ENCODE results near the gene CPLANE1.
"Not testable (repeated sequence)": the region's sequence is repeated elsewhere in the genome, so short reads cannot be mapped to it uniquely, and the experiment has no call there.

DNA sequence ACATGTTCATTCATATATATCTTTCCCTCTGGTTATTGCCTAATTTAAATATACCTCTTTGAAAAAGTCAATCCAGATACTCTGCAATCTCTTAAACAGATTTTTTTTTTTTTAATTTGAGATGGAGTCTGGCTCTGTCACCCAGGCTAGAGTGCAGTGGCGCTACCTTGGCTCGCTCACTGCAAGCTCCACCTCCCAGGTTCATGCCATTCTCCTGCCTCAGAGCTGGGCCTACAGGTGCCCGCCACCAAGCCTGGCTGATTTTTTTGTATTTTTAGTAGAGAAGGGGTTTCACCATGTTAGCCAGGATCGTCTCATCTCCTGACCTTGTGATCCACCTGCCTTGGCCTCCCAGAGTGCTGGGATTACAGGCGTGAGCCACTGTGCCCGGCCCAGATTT is 28.8 kb downstream of the CPLANE1 start:
- TF ChIP-seq, protein P1, sequence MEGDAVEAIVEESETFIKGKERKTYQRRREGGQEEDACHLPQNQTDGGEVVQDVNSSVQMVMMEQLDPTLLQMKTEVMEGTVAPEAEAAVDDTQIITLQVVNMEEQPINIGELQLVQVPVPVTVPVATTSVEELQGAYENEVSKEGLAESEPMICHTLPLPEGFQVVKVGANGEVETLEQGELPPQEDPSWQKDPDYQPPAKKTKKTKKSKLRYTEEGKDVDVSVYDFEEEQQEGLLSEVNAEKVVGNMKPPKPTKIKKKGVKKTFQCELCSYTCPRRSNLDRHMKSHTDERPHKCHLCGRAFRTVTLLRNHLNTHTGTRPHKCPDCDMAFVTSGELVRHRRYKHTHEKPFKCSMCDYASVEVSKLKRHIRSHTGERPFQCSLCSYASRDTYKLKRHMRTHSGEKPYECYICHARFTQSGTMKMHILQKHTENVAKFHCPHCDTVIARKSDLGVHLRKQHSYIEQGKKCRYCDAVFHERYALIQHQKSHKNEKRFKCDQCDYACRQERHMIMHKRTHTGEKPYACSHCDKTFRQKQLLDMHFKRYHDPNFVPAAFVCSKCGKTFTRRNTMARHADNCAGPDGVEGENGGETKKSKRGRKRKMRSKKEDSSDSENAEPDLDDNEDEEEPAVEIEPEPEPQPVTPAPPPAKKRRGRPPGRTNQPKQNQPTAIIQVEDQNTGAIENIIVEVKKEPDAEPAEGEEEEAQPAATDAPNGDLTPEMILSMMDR (conservative IDR thresholded peaks at IDR 0.05 in 1 of 2, IDR thresholded peaks at IDR 0.05 in 1 of 2; ENCODE audit: extremely low read depth in 1 of 2, insufficient read depth in 1 of 2, low read depth in 1 of 2, low read length in 2 of 2) = not testable (repeated sequence)
- not testable (repeated sequence) for TF ChIP-seq EZH2 (IDR thresholded peaks at IDR 0.05; ENCODE audit: borderline replicate concordance, low read length)

Measured in mammary epithelial cell (primary cell).